Effector memory CD4-positive, alpha-beta T cell (primary cell): ENCODE data around the gene GAS7.

Experiments used
- DNase-seq, 3 donors: peaks; one replicate each; pipeline ENCODE4 v3.0.0-alpha.2; 2020
- H3K27ac ChIP-seq: 2 replicates; pipeline ENCODE4 v1.7.0; 2013; ENCODE audit warnings: mild to moderate bottlenecking, low read length, moderate library complexity; ENCODE audit not compliant: insufficient read depth, poor library complexity, severe bottlenecking
- H3K27me3 ChIP-seq: replicated peaks from 2 replicates; pipeline ENCODE4 v1.7.0; 2013; ENCODE audit warnings: mild to moderate bottlenecking, low read length; ENCODE audit not compliant: insufficient read depth, control insufficient read depth, poor library complexity, severe bottlenecking
- H3K36me3 ChIP-seq: 2 replicates; pipeline ENCODE4 v1.7.0; 2013; ENCODE audit warnings: mild to moderate bottlenecking, low read length, moderate library complexity; ENCODE audit not compliant: control insufficient read depth, insufficient read depth
- H3K4me1 ChIP-seq: 2 replicates; pipeline ENCODE4 v1.7.0; 2013; ENCODE audit warnings: low read length, mild to moderate bottlenecking; ENCODE audit not compliant: control insufficient read depth, insufficient read depth, poor library complexity, severe bottlenecking
- H3K4me3 ChIP-seq: 2 replicates; pipeline ENCODE4 v1.7.0; 2013; ENCODE audit warnings: low read length, low read depth, mild to moderate bottlenecking; ENCODE audit not compliant: insufficient read depth, poor library complexity, severe bottlenecking
- H3K9me3 ChIP-seq: 2 replicates; pipeline ENCODE4 v1.7.0; 2013; ENCODE audit warnings: mild to moderate bottlenecking, low read length, moderate library complexity; ENCODE audit not compliant: control insufficient read depth

The GAS7 gene

DNA sequence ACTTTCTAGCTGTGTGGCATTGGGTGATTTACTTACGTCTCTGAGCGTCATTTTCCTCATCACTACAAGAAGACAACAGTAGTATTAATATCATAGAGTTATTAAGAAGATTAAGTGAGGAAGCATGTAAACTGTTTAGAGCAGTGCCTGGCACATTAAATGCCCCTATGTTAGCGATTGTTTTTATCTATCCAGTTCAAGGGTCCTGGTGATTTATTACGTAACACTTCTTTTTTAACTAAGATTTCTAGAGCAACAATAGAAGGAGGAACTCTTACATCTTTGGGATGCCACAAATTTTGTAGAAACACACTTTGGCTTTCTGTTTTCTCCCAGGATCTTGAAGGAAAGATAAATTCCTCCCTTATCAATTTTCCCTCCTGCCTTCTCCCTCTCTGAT is 3.3 kb upstream of the GAS7 start:
- no peaks in the 10 kb centered on the region for H3K4me1 ChIP-seq
- H3K4me3 ChIP-seq, result no peak overlapping the region
- no peak for DNase-seq
- H3K27ac ChIP-seq, result no peak overlapping the region
- no peaks in the 10 kb centered on the region for H3K27me3 ChIP-seq
- no peaks in the 10 kb centered on the region for H3K36me3 ChIP-seq
- no peaks in the 10 kb centered on the region for H3K9me3 ChIP-seq

GRCh38 chr17:10200645-10201044 is 2.2 kb upstream of the GAS7 start:
- H3K4me3 ChIP-seq, result no peak overlapping the region
- no peaks in the 10 kb centered on the region for H3K27me3 ChIP-seq
- H3K27ac ChIP-seq, result no peak overlapping the region
- H3K4me1 ChIP-seq, result no peaks in the 10 kb centered on the region
- H3K36me3 ChIP-seq, result no peaks in the 10 kb centered on the region
- DNase-seq, result no peak
- no peaks in the 10 kb centered on the region for H3K9me3 ChIP-seq

DNA sequence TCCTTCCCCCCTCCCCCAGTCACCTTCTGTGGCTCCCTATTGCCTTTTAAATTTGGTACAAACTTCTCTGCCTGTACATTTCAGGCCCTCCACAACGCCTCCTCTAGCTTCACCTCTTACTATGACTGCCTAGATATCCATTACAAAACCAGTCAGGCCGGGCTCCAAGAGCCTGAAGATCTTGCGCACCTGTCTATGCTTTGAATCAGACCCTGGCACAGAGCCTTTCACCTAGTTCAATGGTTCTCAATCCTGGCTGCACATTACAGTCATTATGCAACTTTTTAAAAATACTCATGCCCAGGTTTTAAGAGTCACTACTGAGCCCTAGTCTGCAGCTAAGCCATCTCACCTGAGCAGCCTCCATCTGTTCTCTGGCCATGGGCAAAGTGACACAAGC is 1.6 kb upstream of the GAS7 start:
- Histone ChIP-seq H3K27me3 (no peaks in the 10 kb centered on the region), H3K27ac (no peak overlapping the region), H3K4me1 (no peaks in the 10 kb centered on the region), H3K9me3 (no peaks in the 10 kb centered on the region), H3K4me3 (no peak overlapping the region), H3K36me3 (no peaks in the 10 kb centered on the region)
- DNase-seq, result no peak

DNA sequence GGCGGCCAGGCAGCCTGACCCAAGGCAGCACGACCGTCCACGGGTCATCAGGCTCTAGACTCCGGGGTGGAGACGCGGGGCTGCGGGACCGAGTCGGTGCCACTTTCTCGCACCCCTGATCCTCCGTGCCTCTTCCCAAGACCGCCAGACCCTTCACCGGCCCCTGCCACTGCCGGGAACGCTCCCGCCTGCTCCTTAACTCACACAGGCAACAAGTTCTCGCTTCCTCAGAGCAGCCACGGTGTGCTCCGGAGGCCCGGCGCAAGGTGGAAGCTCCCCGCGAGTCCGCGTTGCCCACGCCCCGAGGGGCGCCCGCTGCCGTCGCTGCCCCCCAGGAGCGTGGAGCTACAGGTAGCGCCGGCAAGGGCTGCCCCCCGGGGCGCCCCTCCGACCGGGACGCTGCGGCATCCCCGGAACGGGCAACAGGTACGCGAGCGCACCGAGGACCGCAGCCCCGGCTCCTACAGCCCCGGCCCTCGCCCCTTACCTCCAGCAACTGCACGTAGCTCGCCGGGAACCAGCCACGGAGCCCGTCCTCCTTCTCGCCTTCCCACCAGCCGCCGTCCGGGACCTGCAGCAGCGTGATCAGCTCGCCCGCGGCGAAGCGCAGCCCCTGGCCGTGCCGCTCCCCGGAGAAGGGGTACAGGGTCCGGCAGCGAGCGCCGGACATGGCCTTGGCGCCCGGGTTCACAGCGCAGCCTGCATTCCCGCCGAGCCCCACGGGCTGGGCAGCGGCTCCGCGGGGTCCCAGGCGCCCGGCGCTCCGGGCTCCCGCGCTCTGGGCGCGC is 491 bp downstream of the GAS7 start:
- Histone ChIP-seq H3K4me3 (peak overlapping the region; percentile 8), H3K27ac (no peak overlapping the region), H3K27me3 (no peaks in the 10 kb centered on the region)

GRCh38 chr17:10197362-10197720 is 1.1 kb downstream of the GAS7 start:
- no peaks in the 10 kb centered on the region for H3K27me3 ChIP-seq
- no peaks in the 10 kb centered on the region for H3K4me1 ChIP-seq
- H3K9me3 ChIP-seq, result no peaks in the 10 kb centered on the region
- no peaks in the 10 kb centered on the region for H3K36me3 ChIP-seq
- no peak overlapping the region for H3K27ac ChIP-seq
- H3K4me3 ChIP-seq, result no peak overlapping the region
- no peak for DNase-seq

More for the DNA sequence above, 491 bp downstream of the GAS7 start:
- DNase-seq, result no peak
- H3K4me1 ChIP-seq, result no peaks in the 10 kb centered on the region
- H3K9me3 ChIP-seq, result no peaks in the 10 kb centered on the region
- no peaks in the 10 kb centered on the region for H3K36me3 ChIP-seq

DNA sequence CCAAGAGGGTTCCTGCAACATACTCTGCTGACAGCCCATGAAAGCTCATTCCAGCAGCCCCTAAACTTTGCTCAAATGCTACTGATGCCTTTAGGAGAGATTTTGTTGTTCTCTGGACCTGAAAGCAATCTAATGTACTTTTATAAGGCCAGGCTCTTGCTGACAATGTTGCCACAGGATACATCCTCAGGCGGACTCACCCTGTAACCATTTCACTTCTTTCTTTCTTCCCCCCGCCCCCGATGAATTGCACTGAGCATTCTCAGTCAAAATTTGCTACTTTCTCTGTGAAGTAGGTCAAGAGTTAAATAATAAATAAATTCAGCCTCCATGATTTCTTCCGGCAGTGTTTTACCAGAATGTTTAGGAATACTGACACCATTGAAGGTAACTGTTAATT is 1.5 kb downstream of the GAS7 start:
- H3K36me3 ChIP-seq, result no peaks in the 10 kb centered on the region
- H3K4me3 ChIP-seq, result no peak overlapping the region
- DNase-seq, result no peak
- no peaks in the 10 kb centered on the region for H3K4me1 ChIP-seq
- H3K27ac ChIP-seq, result no peak overlapping the region
- H3K27me3 ChIP-seq, result no peaks in the 10 kb centered on the region
- H3K9me3 ChIP-seq, result no peaks in the 10 kb centered on the region

- no peak overlapping the region for H3K4me3 ChIP-seq
Observed at GRCh38 chr17:10196384-10196895, 2.0 kb downstream of the GAS7 start.

GRCh38 chr17:10195090-10195805 is 3.2 kb downstream of the GAS7 start:
- no peak overlapping the region for H3K4me3 ChIP-seq

More at GRCh38 chr17:10196384-10196895, 2.0 kb downstream of the GAS7 start:
- H3K4me1 ChIP-seq, result no peaks in the 10 kb centered on the region
- DNase-seq, result no peak
- H3K27me3 ChIP-seq, result no peaks in the 10 kb centered on the region
- no peaks in the 10 kb centered on the region for H3K9me3 ChIP-seq
- H3K36me3 ChIP-seq, result no peaks in the 10 kb centered on the region
- H3K27ac ChIP-seq, result no peak overlapping the region

GRCh38 chr17:10193632-10194031 is 4.8 kb downstream of the GAS7 start:
- no peaks in the 10 kb centered on the region for H3K4me1 ChIP-seq

More at GRCh38 chr17:10195090-10195805, 3.2 kb downstream of the GAS7 start:
- DNase-seq, result no peak
- no peaks in the 10 kb centered on the region for H3K27me3 ChIP-seq
- no peaks in the 10 kb centered on the region for H3K9me3 ChIP-seq
- no peaks in the 10 kb centered on the region for H3K4me1 ChIP-seq
- H3K36me3 ChIP-seq, result no peaks in the 10 kb centered on the region
- H3K27ac ChIP-seq, result no peak overlapping the region

DNA sequence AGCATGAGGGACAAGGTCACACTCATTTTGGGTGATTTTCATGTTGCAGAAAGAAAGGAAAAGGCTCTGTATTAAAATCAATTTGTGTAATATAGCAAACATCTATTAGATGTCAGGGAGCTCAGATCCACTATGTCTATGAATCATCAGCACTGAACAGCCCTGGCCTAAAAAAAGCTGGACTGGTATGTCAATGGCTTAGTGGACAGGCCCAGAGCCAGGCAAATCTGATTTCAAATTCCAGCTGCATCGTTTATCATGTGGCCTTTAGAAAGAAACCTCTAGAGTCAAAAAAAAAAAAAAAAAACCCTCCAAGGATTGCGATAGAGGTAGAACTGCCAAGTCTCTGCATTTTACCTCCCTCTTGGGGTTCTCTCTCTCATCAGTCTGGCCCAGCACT is 5.4 kb downstream of the GAS7 start:
- no peak overlapping the region for H3K27ac ChIP-seq

More at GRCh38 chr17:10193632-10194031, 4.8 kb downstream of the GAS7 start:
- DNase-seq, result no peak
- H3K4me3 ChIP-seq, result no peak overlapping the region
- no peaks in the 10 kb centered on the region for H3K36me3 ChIP-seq
- no peaks in the 10 kb centered on the region for H3K9me3 ChIP-seq
- no peak overlapping the region for H3K27ac ChIP-seq
- no peaks in the 10 kb centered on the region for H3K27me3 ChIP-seq

More for the DNA sequence above, 5.4 kb downstream of the GAS7 start:
- no peaks in the 10 kb centered on the region for H3K4me1 ChIP-seq
- H3K27me3 ChIP-seq, result no peaks in the 10 kb centered on the region
- H3K4me3 ChIP-seq, result no peak overlapping the region
- no peaks in the 10 kb centered on the region for H3K9me3 ChIP-seq
- H3K36me3 ChIP-seq, result no peaks in the 10 kb centered on the region
- DNase-seq, result no peak
